ENCODE measurements around the gene ATOH1. TPM values are rescaled to one million over a fixed set of nuclear protein-coding genes. Genes with fewer than 3 reads are reported as not detected.

The ATOH1 gene
- total and polyA plus RNA-seq, 2 of the 4 experiments (the other 2 are of a cell fraction), result not detected

DNA sequence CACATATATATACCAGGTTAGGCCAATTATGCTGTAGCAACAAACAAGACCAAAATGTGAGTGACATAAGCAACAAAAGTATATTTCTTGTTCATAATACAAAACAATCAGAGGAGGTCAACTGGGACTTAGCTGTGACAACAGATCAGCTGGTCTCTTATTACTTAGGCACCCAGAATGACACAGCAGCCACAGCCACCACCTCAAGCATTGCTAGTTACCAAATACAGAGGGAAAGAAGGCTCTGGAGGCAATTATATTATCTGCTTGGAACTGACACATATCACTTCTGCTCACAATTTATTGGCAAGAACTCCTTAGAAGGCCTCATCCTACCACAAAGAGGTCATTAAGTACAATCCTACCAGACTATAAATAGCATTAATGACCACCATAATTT lies 15.2 kb downstream of the ATOH1 start:
- POLR2A ChIA-PET (ENCODE audit: unreplicated experiment), result no interaction called here
- no TSS peak for BruUV-seq (replicated peaks)
- Histone ChIP-seq H3K4me3 (ENCODE audit: insufficient read depth, low read depth, low read length) (no peak overlapping the region), H2BK120ac (ENCODE audit: low read depth, low read length) (no peak overlapping the region), H2AFZ (replicated peaks; ENCODE audit: low read length, poor library complexity) (no peak overlapping the region), H3K9me3 (ENCODE audit: control insufficient read depth, insufficient read depth, low read length) (no peaks in the 10 kb centered on the region), H2BK15ac (ENCODE audit: low read depth, low read length) (no peak overlapping the region), H3K4me1 (ENCODE audit: control insufficient read depth, insufficient read depth, low read length) (no peaks in the 10 kb centered on the region), H4K8ac (ENCODE audit: low read depth in 2 of 2, low read length in 2 of 2) (no peak overlapping the region), H3K27ac (ENCODE audit: insufficient read depth, low read length) (no peak overlapping the region), H3K4me2 (ENCODE audit: low read depth, low read length) (no peak overlapping the region), H3K56ac (ENCODE audit: extremely low read depth, insufficient read depth, low read length) (no peak overlapping the region), H3K9me1 (ENCODE audit: insufficient read depth, low read length) (no peaks in the 10 kb centered on the region), H3K36me3 (ENCODE audit: control insufficient read depth, insufficient read depth, low read length) (no peaks in the 10 kb centered on the region), H2BK20ac (ENCODE audit: low read depth, low read length) (no peak overlapping the region), H3K23ac (ENCODE audit: low read depth, low read length) (no peak overlapping the region), H4K20me1 (ENCODE audit: insufficient read depth, low read length) (no peaks in the 10 kb centered on the region), H3K79me1 (ENCODE audit: low read depth in 1 of 2, low read length in 2 of 2) (no peaks in the 10 kb centered on the region), H3K4ac (ENCODE audit: low read depth, low read length) (no peak overlapping the region), H3K27me3 (ENCODE audit: control insufficient read depth, insufficient read depth, low read length) (no peaks in the 10 kb centered on the region; the same call in 1 of the 2 replicates), H4K5ac (ENCODE audit: low read depth, low read length) (no peak overlapping the region), H2AK5ac (ENCODE audit: low read depth, low read length) (no peak overlapping the region), H3K18ac (ENCODE audit: low read depth, low read length) (no peak overlapping the region), H2AK9ac (replicated peaks; ENCODE audit: low read depth, low read length, poor library complexity) (no peak overlapping the region), H4K91ac (ENCODE audit: insufficient read depth, low read depth, low read length) (no peak overlapping the region), H2BK5ac (ENCODE audit: low read depth, low read length, poor library complexity, severe bottlenecking) (no peak overlapping the region), H3K9ac (ENCODE audit: low read depth, low read length) (no peak overlapping the region), H3K14ac (replicated peaks; ENCODE audit: low read depth, low read length) (no peak overlapping the region)
- DNase-seq (no peak), ATAC-seq (ENCODE audit: low read depth) (no peak)
- in situ Hi-C loops (cut with MboI; ENCODE audit: low sequenced_read_pairs) (no loop called here), intact Hi-C loops (cut with micrococcal nuclease) (no loop called here), dilution Hi-C loops (cut with HindIII; ENCODE audit: low sequenced_read_pairs, unreplicated experiment) (no loop called here)
- CTCF ChIA-PET, result no interaction called here
- TF ChIP-seq, protein P1, sequence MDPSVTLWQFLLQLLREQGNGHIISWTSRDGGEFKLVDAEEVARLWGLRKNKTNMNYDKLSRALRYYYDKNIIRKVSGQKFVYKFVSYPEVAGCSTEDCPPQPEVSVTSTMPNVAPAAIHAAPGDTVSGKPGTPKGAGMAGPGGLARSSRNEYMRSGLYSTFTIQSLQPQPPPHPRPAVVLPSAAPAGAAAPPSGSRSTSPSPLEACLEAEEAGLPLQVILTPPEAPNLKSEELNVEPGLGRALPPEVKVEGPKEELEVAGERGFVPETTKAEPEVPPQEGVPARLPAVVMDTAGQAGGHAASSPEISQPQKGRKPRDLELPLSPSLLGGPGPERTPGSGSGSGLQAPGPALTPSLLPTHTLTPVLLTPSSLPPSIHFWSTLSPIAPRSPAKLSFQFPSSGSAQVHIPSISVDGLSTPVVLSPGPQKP (IDR thresholded peaks at IDR 0.05; ENCODE audit: borderline replicate concordance, low read depth, low read length), result no peak
- TF ChIP-seq, protein P2, sequence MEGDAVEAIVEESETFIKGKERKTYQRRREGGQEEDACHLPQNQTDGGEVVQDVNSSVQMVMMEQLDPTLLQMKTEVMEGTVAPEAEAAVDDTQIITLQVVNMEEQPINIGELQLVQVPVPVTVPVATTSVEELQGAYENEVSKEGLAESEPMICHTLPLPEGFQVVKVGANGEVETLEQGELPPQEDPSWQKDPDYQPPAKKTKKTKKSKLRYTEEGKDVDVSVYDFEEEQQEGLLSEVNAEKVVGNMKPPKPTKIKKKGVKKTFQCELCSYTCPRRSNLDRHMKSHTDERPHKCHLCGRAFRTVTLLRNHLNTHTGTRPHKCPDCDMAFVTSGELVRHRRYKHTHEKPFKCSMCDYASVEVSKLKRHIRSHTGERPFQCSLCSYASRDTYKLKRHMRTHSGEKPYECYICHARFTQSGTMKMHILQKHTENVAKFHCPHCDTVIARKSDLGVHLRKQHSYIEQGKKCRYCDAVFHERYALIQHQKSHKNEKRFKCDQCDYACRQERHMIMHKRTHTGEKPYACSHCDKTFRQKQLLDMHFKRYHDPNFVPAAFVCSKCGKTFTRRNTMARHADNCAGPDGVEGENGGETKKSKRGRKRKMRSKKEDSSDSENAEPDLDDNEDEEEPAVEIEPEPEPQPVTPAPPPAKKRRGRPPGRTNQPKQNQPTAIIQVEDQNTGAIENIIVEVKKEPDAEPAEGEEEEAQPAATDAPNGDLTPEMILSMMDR (conservative IDR thresholded peaks at IDR 0.05; ENCODE audit: low read depth, low read length), result no peak
- TF ChIP-seq NFE2L2 (IDR thresholded peaks at IDR 0.05; ENCODE audit: low read depth, low read length) (no peak), RAD21 (IDR thresholded peaks at IDR 0.05; ENCODE audit: low read length) (no peak), POLR2A (IDR thresholded peaks at IDR 0.05; ENCODE audit: low read depth, low read length) (no peak), MXI1 (IDR thresholded peaks at IDR 0.05; ENCODE audit: borderline replicate concordance, low read depth, low read length) (no peak), RCOR1 (IDR thresholded peaks at IDR 0.05; ENCODE audit: insufficient replicate concordance, low read length) (no peak), MAFK (IDR thresholded peaks at IDR 0.05; ENCODE audit: low read depth, low read length) (no peak), CEBPB (IDR thresholded peaks at IDR 0.05; ENCODE audit: low read depth, low read length) (no peak), CHD1 (IDR thresholded peaks at IDR 0.05; ENCODE audit: low read depth, low read length) (no peak), RFX5 (IDR thresholded peaks at IDR 0.05; ENCODE audit: low read depth, low read length) (no peak), BHLHE40 (IDR thresholded peaks at IDR 0.05; ENCODE audit: low read depth, low read length) (no peak), USF2 (IDR thresholded peaks at IDR 0.05; ENCODE audit: low read depth, low read length) (no peak), MAZ (IDR thresholded peaks at IDR 0.05; ENCODE audit: borderline replicate concordance, low read depth, low read length) (no peak), FOS (IDR thresholded peaks at IDR 0.05; ENCODE audit: low read depth, low read length) (no peak), SMC3 (IDR thresholded peaks at IDR 0.05; ENCODE audit: low read depth, low read length) (no peak)

Data from IMR-90 (cell line).